Mucosa of stomach (tissue), 1 donor: ENCODE data around the gene TOP2A.

Source experiments
- H3K27me3 ChIP-seq: one replicate; pipeline ENCODE4 v1.7.0; 2013; ENCODE audit warnings: mild to moderate bottlenecking, low read length; ENCODE audit not compliant: control insufficient read depth, insufficient read depth
- H3K36me3 ChIP-seq: one replicate; pipeline ENCODE4 v1.7.0; 2013; ENCODE audit warnings: low read length; ENCODE audit not compliant: control insufficient read depth, insufficient read depth
- H3K4me1 ChIP-seq: one replicate; pipeline ENCODE4 v1.7.0; 2013; ENCODE audit warnings: mild to moderate bottlenecking, low read length; ENCODE audit not compliant: control insufficient read depth, insufficient read depth
- H3K4me3 ChIP-seq: one replicate; pipeline ENCODE4 v1.7.0; 2013; ENCODE audit warnings: low read length
- H3K9ac ChIP-seq: one replicate; pipeline ENCODE4 v1.7.0; 2013; ENCODE audit warnings: mild to moderate bottlenecking, low read length, moderate library complexity
- H3K9me3 ChIP-seq: one replicate; pipeline ENCODE4 v1.7.0; 2013; ENCODE audit warnings: mild to moderate bottlenecking, low read length, moderate library complexity; ENCODE audit not compliant: control insufficient read depth
- donor health status: Pancreatic carcinoma.

The TOP2A gene

GRCh38 chr17:40436636-40437035, 18.9 kb upstream of the TOP2A start:
- H3K27me3 ChIP-seq: no peaks in the 10 kb centered on the region
- H3K4me3 ChIP-seq: no peak overlapping the region
- no peak overlapping the region for H3K9ac ChIP-seq
- H3K36me3 ChIP-seq: no peaks in the 10 kb centered on the region
- no peaks in the 10 kb centered on the region for H3K9me3 ChIP-seq
- peaks cover 4% of the 10 kb centered on the region for H3K4me1 ChIP-seq

GRCh38 chr17:40433551-40434415, 16.1 kb upstream of the TOP2A start:
- Histone ChIP-seq H3K9me3 (no peaks in the 10 kb centered on the region), H3K4me1 (no peaks in the 10 kb centered on the region), H3K4me3 (no peak overlapping the region), H3K9ac (no peak overlapping the region), H3K27me3 (no peaks in the 10 kb centered on the region), H3K36me3 (no peaks in the 10 kb centered on the region)

GRCh38 chr17:40432864-40433528, 15.3 kb upstream of the TOP2A start:
- Histone ChIP-seq H3K4me3 (no peak overlapping the region), H3K4me1 (no peaks in the 10 kb centered on the region), H3K9me3 (no peaks in the 10 kb centered on the region), H3K27me3 (no peaks in the 10 kb centered on the region), H3K36me3 (no peaks in the 10 kb centered on the region), H3K9ac (no peak overlapping the region)

- H3K9ac ChIP-seq: no peak overlapping the region
- H3K27me3 ChIP-seq: no peaks in the 10 kb centered on the region
- no peaks in the 10 kb centered on the region for H3K4me1 ChIP-seq
- H3K4me3 ChIP-seq: no peak overlapping the region
- no peaks in the 10 kb centered on the region for H3K36me3 ChIP-seq
- no peaks in the 10 kb centered on the region for H3K9me3 ChIP-seq
These were observed 13.5 kb upstream of the TOP2A start for GRCh38 chr17:40431231-40431602.

- Histone ChIP-seq H3K4me3 (no peak overlapping the region), H3K9me3 (no peaks in the 10 kb centered on the region)
These were observed 12.9 kb upstream of the TOP2A start for GRCh38 chr17:40430272-40431230.

GRCh38 chr17:40427002-40427491, 9.4 kb upstream of the TOP2A start:
- Histone ChIP-seq H3K4me3 (no peak overlapping the region), H3K9me3 (no peaks in the 10 kb centered on the region), H3K4me1 (no peaks in the 10 kb centered on the region), H3K36me3 (no peaks in the 10 kb centered on the region), H3K9ac (no peak overlapping the region), H3K27me3 (no peaks in the 10 kb centered on the region)

More at GRCh38 chr17:40430272-40431230, 12.9 kb upstream of the TOP2A start:
- no peaks in the 10 kb centered on the region for H3K36me3 ChIP-seq
- H3K27me3 ChIP-seq: no peaks in the 10 kb centered on the region
- no peaks in the 10 kb centered on the region for H3K4me1 ChIP-seq
- H3K9ac ChIP-seq: no peak overlapping the region

- H3K4me1 ChIP-seq: no peaks in the 10 kb centered on the region
- no peaks in the 10 kb centered on the region for H3K9me3 ChIP-seq
- H3K9ac ChIP-seq: no peak overlapping the region
- H3K4me3 ChIP-seq: no peak overlapping the region
- no peaks in the 10 kb centered on the region for H3K27me3 ChIP-seq
- no peaks in the 10 kb centered on the region for H3K36me3 ChIP-seq
These were observed 8.0 kb upstream of the TOP2A start for GRCh38 chr17:40425741-40426140.

- Histone ChIP-seq H3K4me3 (no peak overlapping the region), H3K4me1 (peaks cover 3% of the 10 kb centered on the region), H3K9me3 (no peaks in the 10 kb centered on the region), H3K9ac (no peak overlapping the region), H3K36me3 (no peaks in the 10 kb centered on the region), H3K27me3 (no peaks in the 10 kb centered on the region)
These were observed 5.4 kb upstream of the TOP2A start for GRCh38 chr17:40422990-40423633.

GRCh38 chr17:40419559-40420331, 2.0 kb upstream of the TOP2A start:
- H3K4me3 ChIP-seq: no peak overlapping the region
- no peaks in the 10 kb centered on the region for H3K9me3 ChIP-seq
- no peaks in the 10 kb centered on the region for H3K27me3 ChIP-seq
- no peaks in the 10 kb centered on the region for H3K36me3 ChIP-seq
- no peak overlapping the region for H3K9ac ChIP-seq
- H3K4me1 ChIP-seq: peaks cover 8% of the 10 kb centered on the region

GRCh38 chr17:40418428-40418706, 671 bp upstream of the TOP2A start:
- H3K4me1 ChIP-seq: peaks cover 8% of the 10 kb centered on the region
- H3K4me3 ChIP-seq: peak overlapping the region; percentile 72
- peak overlapping the region; percentile 68 for H3K9ac ChIP-seq
- H3K9me3 ChIP-seq: no peaks in the 10 kb centered on the region
- no peaks in the 10 kb centered on the region for H3K27me3 ChIP-seq
- no peaks in the 10 kb centered on the region for H3K36me3 ChIP-seq

- H3K27me3 ChIP-seq: no peaks in the 10 kb centered on the region
- peak overlapping the region; percentile 68 for H3K9ac ChIP-seq
- no peaks in the 10 kb centered on the region for H3K9me3 ChIP-seq
- H3K4me3 ChIP-seq: peak overlapping the region; percentile 72
- H3K36me3 ChIP-seq: no peaks in the 10 kb centered on the region
- H3K4me1 ChIP-seq: peaks cover 8% of the 10 kb centered on the region
These were observed 463 bp downstream of the TOP2A start for GRCh38 chr17:40417258-40417608.
